Measurements from ENCODE around the gene SALL1.

SALL1 gene

DNA sequence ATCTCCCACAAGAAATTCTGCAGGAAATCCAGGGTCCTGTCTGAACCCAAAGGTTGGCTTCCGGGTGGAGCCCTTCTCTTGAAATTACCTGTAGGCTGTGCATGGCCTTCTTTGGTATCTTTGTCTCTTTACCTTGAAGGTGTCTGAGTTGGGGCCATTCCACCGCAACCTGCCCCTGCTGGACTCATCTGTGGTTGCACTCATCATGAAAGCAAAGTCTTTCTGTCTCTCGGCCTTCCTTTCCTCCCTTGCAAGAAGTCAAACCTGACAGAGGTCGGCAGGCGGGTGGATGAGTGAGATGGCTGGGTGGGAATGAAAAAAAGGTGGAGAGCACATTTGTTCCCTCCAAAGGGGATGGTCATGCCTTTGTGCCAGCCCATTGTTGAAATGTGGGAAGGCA, 25.1 kb downstream of the SALL1 start:
- no peak overlapping the region for H3K4ac ChIP-seq (ENCODE audit: low read length)
- WGBS, 2 donors (ENCODE audit: extremely low coverage in 2 of 2, insufficient read length in 2 of 2, insufficient replicate concordance in 1 of 2): no CpG with 5 or more reads among the region's 5 CpGs

DNA sequence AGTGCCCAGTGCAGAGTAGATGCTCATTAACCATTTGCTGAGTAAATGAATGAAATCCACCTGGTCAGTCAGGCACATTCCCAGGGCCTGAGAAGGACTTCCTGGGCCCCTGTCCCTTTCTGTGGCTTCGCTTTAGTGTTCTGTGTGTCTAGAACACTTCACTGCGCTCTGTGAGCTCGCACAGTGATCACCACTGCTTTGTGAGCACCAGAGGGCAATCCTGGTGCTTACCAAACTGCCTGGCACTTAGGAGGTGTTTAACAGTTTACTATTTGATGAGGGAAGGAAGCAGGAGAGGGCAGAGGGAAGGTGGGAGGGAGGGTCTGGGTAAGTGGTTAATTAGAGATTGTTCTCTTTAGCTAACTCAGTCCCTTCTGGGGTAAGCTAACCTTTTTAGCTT, 26.2 kb downstream of the SALL1 start:
- Histone ChIP-seq H2BK15ac (ENCODE audit: low read length) (no peak overlapping the region), H3K4me3 (ENCODE audit: low read length in 2 of 2) (no peak overlapping the region), H3K23ac (ENCODE audit: low read depth, low read length, poor library complexity) (no peak overlapping the region), H3K18ac (ENCODE audit: low read length) (no peak overlapping the region), H3K4ac (ENCODE audit: low read length) (no peak overlapping the region), H2BK120ac (ENCODE audit: low read depth, low read length) (no peak overlapping the region), H2AFZ (ENCODE audit: low read length) (no peak overlapping the region), H3K36me3 (replicated peaks in 1 of 2; ENCODE audit: control insufficient read depth in 2 of 2, insufficient read depth in 2 of 2, low read length in 2 of 2) (no peaks in the 10 kb centered on the region), H4K8ac (ENCODE audit: low read depth, low read length) (no peak overlapping the region), H2BK5ac (ENCODE audit: low read length) (no peak overlapping the region), H3K9me3 (replicated peaks in 1 of 2; ENCODE audit: control insufficient read depth in 2 of 2, insufficient read depth in 1 of 2, low read depth in 1 of 2, low read length in 2 of 2) (peaks cover 0 to 3% of the 10 kb centered on the region in 2 donors), H3K14ac (ENCODE audit: low read length) (no peak overlapping the region), H4K91ac (ENCODE audit: low read depth, low read length, poor library complexity) (no peak overlapping the region), H3K4me1 (ENCODE audit: control insufficient read depth in 2 of 2, insufficient read depth in 1 of 2, low read depth in 1 of 2, low read length in 2 of 2) (peaks cover 4 to 5% of the 10 kb centered on the region in 2 donors), H3K4me2 (ENCODE audit: insufficient read depth, low read length, poor library complexity, severe bottlenecking) (no peak overlapping the region), H2AK5ac (ENCODE audit: low read depth, low read length) (no peak overlapping the region), H3K79me1 (ENCODE audit: low read depth, low read length) (no peaks in the 10 kb centered on the region), H3K27ac (replicated peaks; ENCODE audit: low read length) (no peak overlapping the region), H3K9ac (ENCODE audit: low read depth, low read length, poor library complexity) (no peak overlapping the region), H2BK12ac (ENCODE audit: low read length) (no peak overlapping the region), H3K27me3 (ENCODE audit: control insufficient read depth in 3 of 3, insufficient read depth in 3 of 3, low read depth in 1 of 3, low read length in 3 of 3) (no peaks in the 10 kb centered on the region)
- WGBS, 2 donors (ENCODE audit: extremely low coverage in 2 of 2, insufficient read length in 2 of 2, insufficient replicate concordance in 1 of 2): no CpG with 5 or more reads among the region's 3 CpGs
- no peak for DNase-seq (ENCODE audit: low spot score)

More for the DNA sequence above, 25.1 kb downstream of the SALL1 start:
- Histone ChIP-seq H4K8ac (ENCODE audit: low read depth, low read length) (no peak overlapping the region), H3K36me3 (replicated peaks in 1 of 2; ENCODE audit: control insufficient read depth in 2 of 2, insufficient read depth in 2 of 2, low read length in 2 of 2) (no peaks in the 10 kb centered on the region), H3K27me3 (ENCODE audit: control insufficient read depth in 3 of 3, insufficient read depth in 3 of 3, low read depth in 1 of 3, low read length in 3 of 3) (no peaks in the 10 kb centered on the region), H2BK15ac (ENCODE audit: low read length) (no peak overlapping the region), H3K79me1 (ENCODE audit: low read depth, low read length) (no peaks in the 10 kb centered on the region), H4K91ac (ENCODE audit: low read depth, low read length, poor library complexity) (no peak overlapping the region), H3K23ac (ENCODE audit: low read depth, low read length, poor library complexity) (no peak overlapping the region), H2AFZ (ENCODE audit: low read length) (no peak overlapping the region), H3K4me1 (ENCODE audit: control insufficient read depth in 2 of 2, insufficient read depth in 1 of 2, low read depth in 1 of 2, low read length in 2 of 2) (peaks cover 4 to 5% of the 10 kb centered on the region in 2 donors), H2AK5ac (ENCODE audit: low read depth, low read length) (no peak overlapping the region), H3K14ac (ENCODE audit: low read length) (no peak overlapping the region), H3K9me3 (replicated peaks in 1 of 2; ENCODE audit: control insufficient read depth in 2 of 2, insufficient read depth in 1 of 2, low read depth in 1 of 2, low read length in 2 of 2) (peaks cover 0 to 3% of the 10 kb centered on the region in 2 donors), H3K4me3 (ENCODE audit: low read length in 2 of 2) (no peak overlapping the region), H3K27ac (replicated peaks; ENCODE audit: low read length) (no peak overlapping the region), H3K18ac (ENCODE audit: low read length) (no peak overlapping the region), H2BK12ac (ENCODE audit: low read length) (no peak overlapping the region), H2BK5ac (ENCODE audit: low read length) (no peak overlapping the region), H3K4me2 (ENCODE audit: insufficient read depth, low read length, poor library complexity, severe bottlenecking) (no peak overlapping the region), H3K9ac (ENCODE audit: low read depth, low read length, poor library complexity) (no peak overlapping the region), H2BK120ac (ENCODE audit: low read depth, low read length) (no peak overlapping the region)
- no peak for DNase-seq (ENCODE audit: low spot score)

DNA sequence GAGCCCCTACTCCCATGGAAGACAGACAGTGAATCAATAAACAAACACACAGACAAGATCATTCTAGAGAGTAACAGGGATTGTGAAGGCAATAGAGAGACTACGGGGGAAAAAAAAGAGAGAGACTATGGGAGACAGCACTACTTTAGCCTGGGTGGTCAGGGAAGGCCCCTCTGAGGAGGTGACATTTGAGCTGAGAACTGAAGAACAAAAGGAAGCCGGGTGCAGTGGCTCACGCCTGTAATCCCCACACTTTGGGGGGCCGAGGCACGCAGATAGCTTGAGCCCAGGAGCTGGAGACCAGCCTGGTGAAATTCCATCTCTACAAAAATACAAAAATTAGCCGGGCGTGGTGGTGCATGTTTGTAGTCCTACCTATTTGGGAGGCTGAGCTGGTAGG, 29.2 kb downstream of the SALL1 start:
- Histone ChIP-seq H3K27ac (replicated peaks; ENCODE audit: low read length) (no peak overlapping the region), H3K9me3 (replicated peaks in 1 of 2; ENCODE audit: control insufficient read depth in 2 of 2, insufficient read depth in 1 of 2, low read depth in 1 of 2, low read length in 2 of 2) (peaks cover 0 to 3% of the 10 kb centered on the region in 2 donors), H4K8ac (ENCODE audit: low read depth, low read length) (no peak overlapping the region), H3K4me3 (ENCODE audit: low read length in 2 of 2) (no peak overlapping the region), H3K9ac (ENCODE audit: low read depth, low read length, poor library complexity) (no peak overlapping the region), H2AFZ (ENCODE audit: low read length) (no peak overlapping the region), H2BK15ac (ENCODE audit: low read length) (no peak overlapping the region), H3K4me1 (ENCODE audit: control insufficient read depth in 2 of 2, insufficient read depth in 1 of 2, low read depth in 1 of 2, low read length in 2 of 2) (peaks cover 0 to 6% of the 10 kb centered on the region in 2 donors), H3K23ac (ENCODE audit: low read depth, low read length, poor library complexity) (no peak overlapping the region), H3K27me3 (ENCODE audit: control insufficient read depth in 3 of 3, insufficient read depth in 3 of 3, low read depth in 1 of 3, low read length in 3 of 3) (no peaks in the 10 kb centered on the region), H3K36me3 (replicated peaks in 1 of 2; ENCODE audit: control insufficient read depth in 2 of 2, insufficient read depth in 2 of 2, low read length in 2 of 2) (no peaks in the 10 kb centered on the region), H3K4me2 (ENCODE audit: insufficient read depth, low read length, poor library complexity, severe bottlenecking) (no peak overlapping the region), H3K79me1 (ENCODE audit: low read depth, low read length) (no peaks in the 10 kb centered on the region), H2AK5ac (ENCODE audit: low read depth, low read length) (no peak overlapping the region), H3K18ac (ENCODE audit: low read length) (no peak overlapping the region), H3K14ac (ENCODE audit: low read length) (no peak overlapping the region), H2BK5ac (ENCODE audit: low read length) (no peak overlapping the region), H2BK12ac (ENCODE audit: low read length) (no peak overlapping the region), H3K4ac (ENCODE audit: low read length) (no peak overlapping the region), H2BK120ac (ENCODE audit: low read depth, low read length) (no peak overlapping the region), H4K91ac (ENCODE audit: low read depth, low read length, poor library complexity) (no peak overlapping the region)
- DNase-seq (ENCODE audit: low spot score): no peak
- no CpG with 5 or more reads among the region's 7 CpGs for WGBS, 2 donors (ENCODE audit: extremely low coverage in 2 of 2, insufficient read length in 2 of 2, insufficient replicate concordance in 1 of 2)

DNA sequence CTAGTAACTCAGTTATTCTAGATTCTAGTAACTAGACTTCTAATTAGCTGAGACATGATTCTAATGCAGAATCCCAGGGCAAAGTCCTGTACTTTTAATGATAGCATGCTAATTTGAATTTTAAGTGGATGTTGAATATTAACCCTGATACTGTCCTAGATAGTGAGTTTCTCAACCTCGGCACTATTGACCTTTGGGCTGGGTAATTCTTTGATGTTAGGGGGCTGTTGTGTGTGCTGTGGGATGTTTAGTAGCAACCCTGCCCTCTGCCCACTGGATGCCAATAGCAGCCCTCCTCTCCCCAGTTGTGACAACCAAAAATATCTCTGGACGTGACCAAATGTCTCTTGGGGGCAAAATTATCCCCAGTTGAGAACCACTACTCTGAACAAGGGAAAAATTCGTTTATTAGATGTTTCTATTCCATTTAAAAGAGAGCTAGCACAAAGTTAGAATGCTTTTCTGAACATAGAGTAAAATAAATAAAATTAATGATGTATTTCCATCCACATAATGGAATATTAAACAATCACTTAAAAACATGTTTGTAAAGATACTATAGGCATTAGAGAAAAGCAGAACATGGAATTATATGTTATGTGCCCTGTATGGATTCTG, 30.2 kb downstream of the SALL1 start:
- Histone ChIP-seq H3K4me1 (ENCODE audit: control insufficient read depth in 2 of 2, insufficient read depth in 1 of 2, low read depth in 1 of 2, low read length in 2 of 2) (peaks cover 4 to 11% of the 10 kb centered on the region in 2 donors), H4K8ac (ENCODE audit: low read depth, low read length) (no peak overlapping the region), H3K18ac (ENCODE audit: low read length) (no peak overlapping the region), H2BK5ac (ENCODE audit: low read length) (no peak overlapping the region), H2BK120ac (ENCODE audit: low read depth, low read length) (no peak overlapping the region), H3K23ac (ENCODE audit: low read depth, low read length, poor library complexity) (no peak overlapping the region), H2AK5ac (ENCODE audit: low read depth, low read length) (no peak overlapping the region), H3K9ac (ENCODE audit: low read depth, low read length, poor library complexity) (no peak overlapping the region), H3K4ac (ENCODE audit: low read length) (no peak overlapping the region), H3K9me3 (replicated peaks in 1 of 2; ENCODE audit: control insufficient read depth in 2 of 2, insufficient read depth in 1 of 2, low read depth in 1 of 2, low read length in 2 of 2) (peaks cover 0 to 3% of the 10 kb centered on the region in 2 donors), H2AFZ (ENCODE audit: low read length) (no peak overlapping the region), H3K27me3 (ENCODE audit: control insufficient read depth in 3 of 3, insufficient read depth in 3 of 3, low read depth in 1 of 3, low read length in 3 of 3) (no peaks in the 10 kb centered on the region), H3K4me2 (ENCODE audit: insufficient read depth, low read length, poor library complexity, severe bottlenecking) (no peak overlapping the region), H3K27ac (replicated peaks; ENCODE audit: low read length) (no peak overlapping the region), H3K36me3 (replicated peaks in 1 of 2; ENCODE audit: control insufficient read depth in 2 of 2, insufficient read depth in 2 of 2, low read length in 2 of 2) (no peaks in the 10 kb centered on the region), H3K14ac (ENCODE audit: low read length) (no peak overlapping the region), H2BK12ac (ENCODE audit: low read length) (no peak overlapping the region), H3K4me3 (ENCODE audit: low read length in 2 of 2) (no peak overlapping the region), H2BK15ac (ENCODE audit: low read length) (no peak overlapping the region), H3K79me1 (ENCODE audit: low read depth, low read length) (no peaks in the 10 kb centered on the region), H4K91ac (ENCODE audit: low read depth, low read length, poor library complexity) (no peak overlapping the region)
- WGBS, 2 donors (ENCODE audit: extremely low coverage in 2 of 2, insufficient read length in 2 of 2, insufficient replicate concordance in 1 of 2): no CpG with 5 or more reads among the region's 3 CpGs
- no peak for DNase-seq (ENCODE audit: low spot score)
